DMS153 (cell line): ENCODE data around the gene PDE5A.
"Not testable (repeated sequence)": the region's sequence is repeated elsewhere in the genome, so short reads cannot be mapped to it uniquely, and the experiment has no call there.

ENCODE experiments used
- DNase-seq: peaks from one replicate; lab custom pipeline; 2025; lab: John Stamatoyannopoulos, UW

Gene PDE5A

DNA sequence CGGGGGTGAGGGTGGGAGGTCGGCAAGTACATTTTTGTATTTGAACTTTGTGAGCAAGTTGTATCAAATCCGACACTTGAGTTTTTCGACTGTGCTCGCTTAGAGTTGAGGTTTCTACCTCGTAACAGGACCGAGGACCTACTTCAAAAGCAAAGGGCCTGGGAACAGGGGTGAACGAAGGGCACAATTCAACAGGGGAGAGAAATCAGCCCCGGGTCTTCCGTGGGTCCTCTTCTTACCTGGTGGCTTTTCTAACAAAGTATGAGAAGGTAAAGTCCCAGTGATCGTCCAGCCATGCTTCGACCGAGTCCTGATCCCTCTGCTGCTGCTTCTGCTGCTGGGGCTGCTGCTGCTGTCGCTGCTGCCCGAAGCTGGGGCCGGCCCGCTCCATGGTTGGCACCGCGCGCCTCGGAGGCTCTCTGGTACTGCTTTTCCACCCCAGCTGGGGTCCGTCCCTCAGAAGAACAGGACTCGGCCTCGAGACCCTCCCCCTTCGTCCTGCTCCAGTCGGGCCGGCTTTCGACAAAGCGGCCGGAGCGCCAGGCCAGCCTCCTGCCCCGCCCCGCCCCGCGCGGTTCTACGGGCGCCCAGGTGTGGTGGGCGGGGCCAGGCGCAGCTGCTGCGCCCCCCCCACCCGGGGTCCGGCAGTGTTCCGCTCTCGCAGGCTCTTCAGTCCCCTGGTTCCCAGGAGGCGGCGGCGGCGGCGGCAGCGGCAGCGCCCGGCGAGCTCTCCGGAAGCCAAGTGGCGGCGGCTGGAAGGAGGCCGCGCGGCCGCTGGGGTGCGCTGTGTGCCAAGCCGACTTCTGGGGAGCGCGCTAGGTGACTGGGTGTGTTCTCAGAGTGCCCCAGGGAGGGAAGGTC lies at the start of gene PDE5A:
PDE5A (minus strand) TSS at position 524 of the 861 bp plus-strand sequence; CDS start at position 391, 133 bp downstream.
- peak; percentile 90 for DNase-seq

DNA sequence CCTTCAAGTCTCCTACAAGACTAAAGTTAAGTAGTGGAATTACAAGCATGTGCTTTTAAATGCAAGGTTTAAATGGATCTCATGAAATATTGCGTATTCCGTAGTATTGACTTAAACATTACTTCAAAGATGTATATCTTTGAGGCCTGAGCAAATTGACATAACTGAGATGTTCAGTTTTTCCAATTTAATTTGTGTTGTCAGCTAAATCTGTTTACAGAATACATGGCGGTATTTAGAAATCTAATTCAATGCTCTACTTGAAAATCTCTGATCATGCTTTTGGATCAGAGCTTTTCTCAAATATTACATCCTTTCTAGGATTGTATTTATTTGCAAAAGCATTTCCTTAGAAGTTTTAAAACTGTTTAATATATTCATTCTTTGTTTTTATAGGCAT lies 47.5 kb upstream of the PDE5A start:
- DNase-seq = no peak

DNA sequence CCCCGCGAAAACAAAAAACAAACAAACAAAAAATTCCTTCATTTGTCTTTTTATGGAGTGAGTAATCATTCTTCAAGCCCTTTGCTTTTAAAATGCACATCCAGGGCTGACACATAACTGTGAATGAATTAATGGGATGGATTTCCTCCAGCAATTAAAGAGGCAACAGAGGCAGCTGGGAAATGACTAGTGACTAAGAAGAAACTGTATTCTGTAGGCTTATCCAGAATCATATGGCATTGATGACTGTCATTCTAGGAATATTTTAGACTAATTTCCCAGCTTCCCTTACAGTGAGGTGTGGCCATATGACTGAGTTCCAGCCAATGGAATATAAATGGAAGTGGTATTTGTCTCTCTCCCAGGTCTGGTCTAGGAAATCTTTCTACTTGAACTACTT lies 46.8 kb upstream of the PDE5A start:
- no peak for DNase-seq

DNA sequence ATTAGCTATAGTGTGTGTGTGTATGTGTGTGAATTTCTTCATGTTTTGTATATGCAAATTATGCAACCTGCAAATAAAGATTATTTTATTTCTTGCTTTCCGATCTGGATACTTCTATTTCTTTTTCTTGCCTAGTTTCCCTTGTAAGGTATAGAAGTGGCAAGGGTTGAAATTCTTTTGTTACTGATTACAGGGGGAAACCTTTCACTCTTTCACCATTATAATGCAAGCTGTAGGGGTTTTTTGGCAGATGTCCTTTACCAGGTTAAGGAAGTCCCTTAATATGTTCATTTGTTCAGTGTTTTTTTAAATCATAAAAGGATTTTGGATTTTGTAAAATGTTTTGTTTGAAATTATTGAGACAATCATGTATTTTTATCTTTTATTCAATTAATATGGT lies 44.3 kb upstream of the PDE5A start:
- DNase-seq = no peak

DNA sequence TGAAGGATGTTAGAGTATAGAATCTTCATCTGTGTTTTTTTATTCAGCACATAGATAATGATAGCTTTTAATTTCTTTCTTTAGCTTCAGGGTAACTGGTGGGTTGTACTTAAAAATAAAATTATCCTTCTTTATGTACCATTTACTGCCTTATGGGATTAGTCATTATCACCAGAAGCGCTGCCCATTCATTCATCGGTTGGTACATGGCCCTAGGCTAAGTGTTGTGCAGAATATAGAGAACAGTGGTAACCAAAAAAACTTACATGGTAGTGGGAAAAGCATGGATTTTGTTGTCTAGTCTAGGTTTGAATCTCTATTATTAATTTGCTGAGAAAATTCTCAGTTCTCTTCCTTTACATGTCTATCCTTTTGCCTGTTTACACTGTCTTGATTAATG lies 43.5 kb upstream of the PDE5A start:
- no peak for DNase-seq

DNA sequence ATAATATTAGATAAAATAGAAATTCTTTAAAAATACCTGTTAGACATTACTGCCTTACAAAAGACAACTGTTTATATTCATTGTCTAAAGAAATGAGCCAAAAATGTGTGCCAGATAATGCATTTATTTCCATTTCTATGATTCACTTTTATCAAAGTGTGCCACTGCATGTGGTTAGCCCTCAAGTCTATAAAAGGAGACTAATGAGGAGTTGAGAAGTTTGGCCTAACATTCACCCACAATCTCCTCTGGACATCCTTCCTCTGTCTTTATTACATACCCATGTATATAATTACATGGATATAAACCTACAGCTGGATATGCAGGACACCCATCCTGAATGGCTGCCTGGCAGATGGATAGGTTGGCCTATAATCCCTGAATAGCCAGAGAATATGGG lies 42.6 kb upstream of the PDE5A start:
- no peak for DNase-seq

DNA sequence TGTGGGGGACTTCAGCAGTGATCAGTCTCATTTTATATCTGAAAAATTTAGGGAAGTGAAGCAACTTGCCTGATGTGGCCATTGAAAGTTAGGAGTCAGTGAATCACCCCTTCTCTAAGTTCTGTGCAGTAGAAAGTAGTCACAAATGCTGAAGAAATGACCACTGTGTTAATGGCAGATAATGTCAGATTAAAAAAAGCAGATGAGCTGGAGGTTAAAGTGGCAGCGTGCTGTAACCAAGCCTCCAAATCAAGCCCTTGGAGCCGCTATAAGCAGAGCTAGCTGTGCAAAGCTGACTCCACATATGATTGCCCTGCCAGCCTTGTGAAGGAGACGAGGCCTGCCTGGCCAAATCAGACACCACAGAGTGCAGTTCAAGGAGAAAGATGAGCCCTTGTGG lies 39.2 kb upstream of the PDE5A start:
- DNase-seq = no peak

DNA sequence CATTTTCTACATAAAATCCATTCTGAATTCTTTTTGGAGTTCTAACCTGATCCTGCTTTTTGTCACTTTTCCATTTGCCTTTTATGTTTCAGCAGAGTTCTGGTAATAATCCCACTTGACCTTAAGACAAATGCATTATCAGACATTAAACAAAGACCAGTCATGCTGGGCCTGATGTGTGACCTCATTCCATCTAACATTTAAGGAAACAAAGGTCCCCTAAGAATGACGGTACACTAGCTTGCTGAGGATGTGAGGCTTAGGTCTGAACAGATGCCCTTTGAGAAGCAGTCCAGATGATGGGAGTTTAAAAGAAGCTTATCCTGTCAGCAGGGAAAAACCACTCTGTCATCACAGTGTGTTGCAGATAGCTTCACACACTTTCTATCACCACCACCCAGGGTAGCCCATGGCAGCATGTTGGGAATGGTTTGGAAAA lies 38.1 kb upstream of the PDE5A start:
- no peak for DNase-seq

DNA sequence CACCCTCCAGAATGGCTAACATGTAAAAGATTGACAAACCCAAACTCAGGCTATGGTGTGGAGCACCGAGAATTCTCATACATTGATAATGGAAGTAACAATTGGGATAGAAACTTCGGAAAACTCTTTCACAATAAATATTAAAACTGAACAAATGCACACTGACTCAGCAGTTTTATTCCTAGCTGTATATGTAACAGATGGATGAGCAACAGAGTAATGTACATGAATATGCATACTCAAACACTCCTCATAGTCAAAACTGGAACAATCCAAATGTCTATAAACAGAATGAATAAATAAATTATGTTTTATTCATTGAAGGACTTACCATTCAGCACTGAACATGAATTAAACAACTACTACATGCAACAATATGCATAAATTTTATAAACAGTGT lies 37.1 kb upstream of the PDE5A start:
- no peak for DNase-seq

DNA sequence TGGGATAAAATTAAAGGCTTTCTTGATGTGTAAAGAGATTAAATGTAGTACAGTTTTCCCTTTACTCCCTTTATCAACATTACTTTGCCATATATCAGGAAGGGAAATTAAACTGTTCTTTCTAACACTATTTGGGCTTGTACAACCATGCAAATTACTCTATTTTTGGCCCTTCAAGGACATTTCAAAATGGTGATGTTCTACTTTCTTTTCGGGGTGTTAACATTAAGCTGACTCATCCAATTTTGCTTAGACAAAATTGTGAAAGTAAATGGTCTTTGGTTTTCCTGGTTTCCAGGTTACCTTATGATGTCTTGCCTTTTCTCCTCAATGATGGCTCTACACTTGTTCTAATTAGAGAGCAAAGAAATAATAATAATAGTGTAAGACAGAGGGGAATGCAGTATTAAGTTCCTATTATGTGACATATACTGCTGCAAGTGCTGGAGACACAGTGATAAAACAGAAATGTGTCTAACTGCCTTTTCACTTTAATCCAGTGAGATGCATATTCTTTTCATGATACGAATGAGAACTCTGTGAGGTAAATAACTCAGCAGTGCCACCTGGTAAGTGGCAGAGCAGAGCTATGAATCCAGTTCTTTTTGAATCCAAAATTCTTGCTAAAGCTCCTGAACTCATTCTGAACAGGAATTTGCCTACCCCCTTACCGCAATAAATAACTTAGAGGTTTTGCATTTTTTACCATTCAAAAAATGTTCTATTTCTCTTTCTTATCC lies 35.7 kb upstream of the PDE5A start:
- DNase-seq = no peak

DNA sequence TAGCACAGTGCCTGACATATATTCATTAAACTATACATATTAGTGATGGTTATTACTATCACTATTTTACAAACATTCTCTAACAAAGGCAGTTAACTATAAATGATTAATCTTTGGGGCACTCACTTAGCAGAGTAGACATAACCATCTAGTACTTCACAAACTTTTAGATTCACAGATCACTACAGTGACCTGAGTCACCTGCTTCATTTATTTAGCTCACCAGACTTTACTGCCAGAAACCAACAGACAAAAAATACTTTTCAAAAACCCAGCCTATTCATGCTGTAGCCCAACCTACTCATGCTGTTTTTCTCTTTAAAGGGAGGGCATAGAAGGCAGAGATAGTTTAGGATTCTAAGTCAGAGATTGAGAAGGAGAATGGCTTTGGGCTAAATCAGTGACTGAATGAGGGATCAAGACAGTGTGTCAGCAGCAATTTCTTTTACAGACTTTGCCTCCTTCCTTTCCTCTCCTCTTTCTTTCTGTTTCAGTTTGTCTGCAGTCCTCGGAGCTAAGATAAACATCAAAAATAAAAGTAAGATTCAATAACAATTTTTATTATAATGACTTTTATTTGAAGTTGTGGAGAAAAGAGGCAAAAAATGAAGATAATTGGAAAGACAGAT lies 34.7 kb upstream of the PDE5A start:
- no peak for DNase-seq

DNA sequence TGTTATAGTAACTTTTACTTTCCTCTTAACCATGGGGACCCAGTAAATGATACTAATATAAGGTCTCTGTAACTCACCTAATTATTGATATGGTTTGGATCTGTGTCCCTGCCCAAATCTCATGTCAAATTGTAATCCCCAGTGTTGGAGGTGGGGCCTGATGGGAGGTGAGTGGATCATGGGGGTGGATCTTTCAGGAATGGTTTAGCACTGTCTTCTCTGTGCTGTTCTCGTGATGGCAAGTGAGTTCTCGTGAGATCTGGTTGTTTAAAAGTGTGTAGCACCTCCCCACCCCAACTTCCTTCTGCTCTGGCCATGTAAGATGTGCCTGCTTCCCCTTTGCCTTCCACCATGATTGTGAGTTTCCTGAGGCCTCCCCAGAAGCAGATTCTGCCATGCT lies 34.0 kb upstream of the PDE5A start:
- DNase-seq = not testable (repeated sequence)

DNA sequence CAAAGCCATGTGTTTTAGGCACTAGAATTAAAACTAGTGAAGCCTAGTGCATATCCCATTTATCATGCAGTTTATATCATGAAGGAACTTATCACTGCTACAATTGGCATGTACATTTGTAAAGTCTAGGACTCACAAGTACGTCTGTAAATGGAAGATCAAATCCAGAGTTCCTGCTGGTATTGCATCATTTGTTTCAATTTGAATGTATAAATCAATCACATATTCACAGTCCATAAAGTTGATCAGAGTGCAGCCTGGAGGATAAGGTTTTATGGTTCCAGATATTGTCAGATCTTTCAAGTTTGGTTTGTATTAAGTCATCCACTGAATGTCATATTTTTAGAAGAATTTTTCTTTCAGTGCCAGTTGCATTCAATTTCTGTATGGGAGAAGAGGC lies 32.6 kb upstream of the PDE5A start:
- DNase-seq = no peak

DNA sequence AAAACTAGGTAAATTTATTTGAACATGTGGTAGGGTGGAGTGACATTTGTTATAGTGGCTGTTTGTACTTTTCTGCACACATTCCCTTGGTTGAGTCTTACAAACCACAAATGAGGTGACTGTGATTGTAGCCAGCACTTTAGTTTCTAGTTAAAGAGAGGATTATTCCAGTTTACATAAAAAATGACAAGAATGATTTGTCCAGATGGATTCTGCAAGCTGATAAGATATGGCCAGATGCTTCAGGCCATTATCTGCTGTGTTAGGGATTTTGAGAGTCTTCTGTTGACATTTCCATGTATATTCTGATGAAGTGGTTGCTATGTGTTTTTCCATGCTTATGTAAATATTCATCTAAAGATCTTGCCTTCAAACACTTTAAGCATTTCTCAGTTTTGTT lies 31.0 kb upstream of the PDE5A start:
- DNase-seq = peak; percentile 87

DNA sequence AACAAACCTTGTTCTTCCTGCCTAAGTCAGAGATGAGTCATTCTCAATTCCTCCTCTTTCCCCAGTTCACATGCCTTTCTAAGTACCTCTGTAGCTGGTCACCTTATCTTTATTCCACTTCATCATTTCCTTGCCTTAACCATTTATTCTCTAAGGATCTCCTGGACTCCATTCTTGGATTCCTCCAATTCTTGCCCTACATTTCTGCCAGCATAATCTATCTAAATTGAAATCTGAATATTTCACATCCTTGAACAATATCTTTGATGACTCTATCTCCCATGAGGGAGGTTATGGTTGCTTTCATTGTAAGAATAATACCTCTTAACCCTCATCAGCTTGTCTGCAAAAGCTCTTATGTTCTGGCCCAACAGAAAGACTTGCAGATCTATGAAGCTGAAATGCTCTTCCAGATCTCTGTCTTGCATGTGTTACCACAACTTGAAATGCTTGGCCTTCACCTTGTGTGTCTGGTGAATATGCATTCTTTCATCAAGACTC lies 28.6 kb upstream of the PDE5A start:
- DNase-seq = no peak

DNA sequence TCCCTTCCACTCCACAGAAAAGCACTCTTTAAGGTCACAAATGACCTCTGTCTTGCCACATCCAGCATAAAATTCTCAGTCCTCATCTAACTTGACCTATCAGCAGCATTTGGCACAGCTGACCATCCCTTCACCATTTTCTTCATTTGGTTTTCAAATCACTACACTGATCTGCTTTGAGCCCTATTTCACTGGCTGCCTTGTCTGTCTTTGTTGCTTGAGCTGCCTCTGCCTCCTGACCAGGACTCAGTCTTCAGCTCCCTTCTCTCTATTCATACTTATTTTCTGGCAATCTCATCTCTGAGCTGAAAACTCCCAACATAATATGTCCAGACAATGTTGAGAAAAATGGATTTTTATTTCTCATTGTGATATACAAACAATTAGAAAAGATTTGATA lies 27.7 kb upstream of the PDE5A start:
- no peak for DNase-seq

DNA sequence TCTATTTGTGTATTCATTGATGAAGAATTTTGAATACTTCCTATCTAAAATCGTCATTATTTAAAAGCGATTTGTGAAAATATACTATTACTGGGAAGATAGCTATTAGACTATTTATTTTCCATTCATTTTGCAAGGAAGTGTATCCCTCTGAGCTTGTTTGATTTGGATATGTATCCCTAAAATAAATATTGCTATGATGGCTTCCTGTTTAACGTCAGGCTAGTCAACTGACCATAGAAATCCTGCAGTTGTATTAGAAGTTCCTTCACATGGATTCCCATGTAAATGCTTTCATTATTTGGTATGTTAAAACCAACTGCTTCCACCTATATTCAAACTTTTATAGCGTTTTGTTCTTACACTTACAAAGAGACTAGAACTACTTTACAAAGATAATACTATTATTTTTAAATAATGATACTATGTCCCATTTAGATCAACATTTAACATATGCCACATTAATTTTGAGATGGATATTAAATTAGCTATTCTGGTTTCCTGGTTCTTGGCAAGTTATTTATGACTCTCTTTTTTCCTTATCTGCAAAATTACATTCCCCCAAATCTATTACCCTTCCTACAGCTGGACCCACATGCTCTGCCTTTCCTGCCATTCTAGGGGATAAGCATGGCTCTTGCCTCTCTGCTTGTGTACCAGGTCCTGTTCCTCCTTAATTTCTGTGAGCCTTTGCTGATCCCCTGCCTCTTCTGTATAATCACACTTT lies 26.7 kb upstream of the PDE5A start:
- no peak for DNase-seq

DNA sequence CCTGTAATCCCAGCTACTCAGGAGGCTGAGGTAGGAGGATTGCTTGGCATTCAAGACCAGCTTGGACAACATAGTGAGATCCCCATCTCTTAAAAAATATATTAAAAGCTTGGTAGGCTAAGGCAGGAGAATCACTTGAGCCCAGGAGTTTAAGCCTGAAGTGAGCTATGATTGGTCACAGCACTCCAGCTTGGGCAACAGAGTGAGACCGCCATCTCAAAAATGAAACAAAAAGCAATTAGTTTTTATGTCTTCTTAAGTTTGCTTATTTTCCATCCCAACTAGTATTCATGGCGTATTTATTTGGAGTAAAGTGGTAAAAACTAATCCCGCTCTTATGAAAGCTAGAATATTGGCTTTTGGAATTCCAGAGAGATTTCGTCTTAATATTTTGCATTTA lies 25.4 kb upstream of the PDE5A start:
- DNase-seq = no peak

DNA sequence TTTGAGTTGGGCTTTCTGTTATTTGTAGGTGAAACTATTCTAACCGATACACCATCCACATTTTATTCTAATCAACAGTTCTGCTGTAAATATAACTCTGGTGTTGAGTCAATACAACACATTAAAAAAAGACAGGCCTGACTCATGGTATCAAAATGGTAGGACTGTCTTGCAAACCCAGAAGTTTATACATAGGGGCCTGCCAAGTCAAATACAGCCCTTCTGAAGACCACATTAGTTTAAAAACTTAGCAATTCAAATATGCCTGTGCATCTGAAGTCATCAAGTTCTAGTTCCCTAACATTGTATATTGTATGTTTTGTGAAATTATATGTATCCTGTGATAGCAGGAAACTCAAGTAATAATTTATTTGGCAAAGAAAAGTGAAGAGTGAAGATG lies 24.4 kb upstream of the PDE5A start:
- no peak for DNase-seq

DNA sequence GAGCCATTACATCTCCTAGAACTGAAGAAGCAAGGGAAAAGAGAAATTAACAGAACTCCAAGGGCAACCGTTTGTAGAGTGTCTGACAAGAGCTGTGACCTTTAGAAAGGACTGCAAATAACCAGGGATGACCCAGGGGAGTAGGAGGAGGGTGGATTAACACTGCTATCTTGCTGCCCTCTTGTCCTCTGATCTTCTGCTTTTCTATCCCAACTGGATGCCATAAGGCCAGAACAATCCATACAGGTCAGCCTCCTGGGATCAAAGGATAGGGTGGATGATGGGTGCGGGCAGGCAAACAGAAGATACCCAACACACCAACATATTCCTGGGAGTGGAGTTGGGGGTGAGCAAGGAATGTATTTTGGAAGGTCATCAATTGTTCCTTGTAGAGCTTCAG lies 19.8 kb upstream of the PDE5A start:
- no peak for DNase-seq

DNA sequence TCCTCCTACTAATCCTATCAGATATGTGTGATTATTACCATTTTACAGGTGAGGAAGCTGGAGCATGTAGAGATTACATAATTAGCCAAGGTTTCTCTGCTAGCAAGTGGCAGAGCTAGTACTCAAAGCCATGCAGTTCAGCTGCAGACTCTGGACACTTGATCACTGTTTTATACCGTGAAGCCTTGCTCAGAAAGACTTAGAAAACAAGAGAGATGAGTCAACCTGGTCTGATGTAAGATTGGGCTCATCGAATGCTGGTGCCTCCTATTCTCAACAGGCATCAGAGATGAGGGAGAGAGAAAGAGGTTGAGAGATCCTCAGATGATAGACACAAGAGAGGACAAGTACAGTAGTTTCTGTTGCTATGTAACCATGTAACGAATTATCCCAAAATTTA lies 19.0 kb upstream of the PDE5A start:
- DNase-seq = no peak
